HL-60/S4 (cell line): ENCODE measurements around the gene SLIT3.

Experiments
- in situ Hi-C: fragments of 300-500 bp; cut with MboI; formaldehyde crosslinking; loops from 2 replicates; pipeline ENCODE4 v1.14.3; 2022; ENCODE audit warnings: low sequenced_read_pairs

Gene SLIT3

GRCh38 chr5:169299663-169300467 lies 1.1 kb downstream of the SLIT3 start:
- in situ Hi-C loops, result no loop called here

- in situ Hi-C loops, result no loop called here
These were observed 1.7 kb downstream of the SLIT3 start for GRCh38 chr5:169299191-169299662.

GRCh38 chr5:169298193-169298592 lies 2.7 kb downstream of the SLIT3 start:
- in situ Hi-C loops, result no loop called here

- in situ Hi-C loops, result no loop called here
These were observed 4.4 kb downstream of the SLIT3 start for GRCh38 chr5:169296419-169297143.

- in situ Hi-C loops, result no loop called here
These were observed 5.6 kb downstream of the SLIT3 start for GRCh38 chr5:169295306-169295705.

- in situ Hi-C loops, result no loop called here
These were observed 6.3 kb downstream of the SLIT3 start for GRCh38 chr5:169294621-169295020.

GRCh38 chr5:169291877-169292276 lies 9.1 kb downstream of the SLIT3 start:
- in situ Hi-C loops, result no loop called here

GRCh38 chr5:169290895-169291294 lies 10.0 kb downstream of the SLIT3 start:
- in situ Hi-C loops, result no loop called here

- in situ Hi-C loops, result no loop called here
These were observed 11.4 kb downstream of the SLIT3 start for GRCh38 chr5:169289520-169289919.

GRCh38 chr5:169288066-169288930 lies 12.6 kb downstream of the SLIT3 start:
- in situ Hi-C loops, result no loop called here

- in situ Hi-C loops, result no loop called here
These were observed 13.4 kb downstream of the SLIT3 start for GRCh38 chr5:169287529-169287928.

GRCh38 chr5:169286572-169287300 lies 14.2 kb downstream of the SLIT3 start:
- in situ Hi-C loops, result no loop called here

GRCh38 chr5:169283887-169284286 lies 17.1 kb downstream of the SLIT3 start:
- in situ Hi-C loops, result no loop called here

- in situ Hi-C loops, result no loop called here
These were observed 19.3 kb downstream of the SLIT3 start for GRCh38 chr5:169281625-169282024.

GRCh38 chr5:169280696-169281095 lies 20.2 kb downstream of the SLIT3 start:
- in situ Hi-C loops, result no loop called here

- in situ Hi-C loops, result no loop called here
These were observed 20.7 kb downstream of the SLIT3 start for GRCh38 chr5:169280286-169280685.

GRCh38 chr5:169279125-169279524 lies 21.8 kb downstream of the SLIT3 start:
- in situ Hi-C loops, result no loop called here

GRCh38 chr5:169273881-169274280 lies 27.1 kb downstream of the SLIT3 start:
- in situ Hi-C loops, result no loop called here

- in situ Hi-C loops, result no loop called here
These were observed 27.5 kb downstream of the SLIT3 start for GRCh38 chr5:169273451-169273850.

GRCh38 chr5:169272731-169273427 lies 28.1 kb downstream of the SLIT3 start:
- in situ Hi-C loops, result no loop called here
